HG02973 (cell line): ENCODE results near the gene THUMPD2.
A peak's percentile ranks its signal among the peaks of the same experiment; 100 is the strongest.

Experiments
- ATAC-seq: cut with Tn5 transposase; IDR thresholded peaks from one replicate; pipeline ENCODE4 v1.9.1; 2021; ENCODE audit warnings: moderate library complexity; ENCODE audit not compliant: unreplicated experiment

The THUMPD2 gene

DNA sequence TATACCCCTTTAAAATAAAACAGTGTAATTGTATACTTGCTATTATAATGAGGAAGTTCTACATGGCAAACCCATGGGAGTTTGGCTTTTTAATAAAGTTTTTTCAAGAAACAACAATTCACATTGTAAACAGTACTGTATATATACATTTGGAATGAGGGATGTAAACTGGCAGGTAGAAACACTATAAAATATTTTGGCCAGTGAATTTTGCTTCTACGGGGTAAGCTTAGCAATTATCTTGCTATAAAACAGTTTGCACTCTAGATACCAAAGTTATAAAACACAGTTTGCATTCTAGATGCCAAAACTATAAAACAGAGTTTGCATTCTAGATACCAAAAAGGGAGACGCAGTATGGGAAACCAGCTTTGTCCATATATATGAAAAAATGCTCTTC is 16.6 kb downstream of the THUMPD2 start:
- ATAC-seq: no peak

DNA sequence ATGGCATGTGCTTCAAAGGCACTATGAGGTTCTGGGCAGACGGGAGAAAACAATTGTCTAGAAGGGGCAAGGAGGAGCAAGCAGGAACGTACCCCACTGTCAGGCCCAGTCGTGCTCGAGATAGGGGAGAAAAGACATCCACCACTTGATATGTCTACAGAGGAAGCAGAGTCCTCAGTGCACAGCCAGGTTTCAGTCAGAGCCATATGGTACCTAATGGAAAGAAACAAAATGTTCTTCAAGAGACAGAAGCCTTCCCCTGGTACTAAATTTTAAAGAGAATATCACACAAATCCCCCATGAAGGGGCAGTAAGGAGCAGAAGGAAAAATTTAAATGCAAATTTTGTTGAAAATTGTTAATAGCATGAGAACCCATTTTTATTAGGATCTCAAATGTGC is 21.9 kb downstream of the THUMPD2 start:
- no peak for ATAC-seq

GRCh38 chr2:39755466-39755865 is 23.6 kb downstream of the THUMPD2 start:
- no peak for ATAC-seq

- ATAC-seq: no peak
Measured at GRCh38 chr2:39743269-39743776, 35.7 kb downstream of the THUMPD2 start.

- ATAC-seq: no peak
Measured at GRCh38 chr2:39741871-39742270, 37.2 kb downstream of the THUMPD2 start.

DNA sequence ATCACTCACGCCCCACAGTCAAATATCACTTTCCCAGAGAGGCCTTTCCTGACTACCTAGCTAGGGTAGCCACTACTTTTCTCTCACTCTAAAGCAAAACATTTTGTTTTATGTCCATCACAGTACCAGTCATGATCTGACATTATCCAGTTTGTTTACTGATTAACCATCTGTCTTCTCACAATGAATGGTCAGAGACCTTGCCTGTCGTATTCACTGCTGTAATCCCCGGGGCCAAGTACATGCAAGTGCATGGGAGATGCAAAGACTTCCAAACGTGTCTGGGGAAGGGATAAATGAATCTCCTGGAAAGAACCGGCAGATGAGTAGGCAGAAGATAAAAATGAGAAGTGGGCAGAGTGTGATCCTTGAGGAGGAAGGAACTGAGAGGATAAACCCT is 39.7 kb downstream of the THUMPD2 start:
- no peak for ATAC-seq

DNA sequence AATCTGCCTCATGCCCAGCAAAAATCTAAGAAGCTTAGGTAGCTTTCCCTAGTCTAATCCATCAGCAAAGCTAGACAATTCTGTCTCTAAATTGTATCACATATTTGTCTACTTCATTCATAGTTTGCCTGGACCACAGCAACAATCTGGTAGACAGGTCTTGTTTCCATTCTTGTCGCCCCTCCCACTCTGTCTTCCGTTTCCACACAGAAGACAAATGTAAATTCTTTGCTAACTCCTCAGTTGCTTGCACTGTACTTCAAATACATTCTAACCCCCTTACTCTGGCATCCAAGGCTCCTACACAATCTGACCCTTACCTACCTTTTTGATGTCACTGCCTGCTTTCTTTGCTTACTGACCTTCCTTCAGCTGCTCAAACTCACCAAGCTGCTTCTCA is 40.1 kb downstream of the THUMPD2 start:
- no peak for ATAC-seq

GRCh38 chr2:39737661-39738060 is 41.4 kb downstream of the THUMPD2 start:
- ATAC-seq: no peak

DNA sequence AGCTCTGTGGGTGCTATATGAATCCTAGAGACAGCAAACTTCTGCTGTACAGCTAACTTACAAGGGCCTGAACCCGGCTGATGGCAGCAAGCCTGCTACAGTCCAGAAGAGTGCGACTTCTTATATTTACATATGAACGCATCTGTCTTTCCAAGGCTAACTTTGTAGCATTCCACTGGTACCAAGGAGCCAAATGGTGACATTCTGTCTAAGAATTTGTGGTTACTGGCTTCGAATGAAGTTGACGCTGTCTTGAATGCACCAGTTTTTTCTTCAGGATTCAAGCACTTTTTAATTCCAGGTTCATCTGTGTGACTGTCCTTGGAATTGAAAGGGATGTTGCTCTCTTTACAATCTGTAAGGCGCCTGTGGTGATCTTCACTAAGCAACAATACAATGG is 42.4 kb downstream of the THUMPD2 start:
- ATAC-seq: no peak

DNA sequence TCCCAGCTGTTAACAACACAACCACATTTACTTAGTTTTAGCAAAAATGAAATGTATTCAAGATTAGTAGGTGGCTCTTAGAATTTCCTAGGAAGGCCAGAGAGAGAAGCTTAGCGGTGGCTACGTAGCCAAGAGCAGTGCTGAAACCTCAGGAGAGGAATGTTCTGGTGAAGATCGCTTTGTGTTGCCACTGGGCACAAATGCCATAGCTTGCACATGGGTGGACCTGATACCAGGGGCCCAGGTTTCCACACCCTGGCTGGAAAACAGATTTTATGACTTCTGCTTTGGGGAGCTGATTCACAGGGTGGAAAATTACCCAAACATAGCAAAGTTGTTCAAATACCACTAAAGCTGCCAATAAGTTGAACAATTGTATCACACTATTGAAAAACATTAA is 43.4 kb downstream of the THUMPD2 start:
- ATAC-seq: no peak

GRCh38 chr2:39734445-39734844 is 44.6 kb downstream of the THUMPD2 start:
- ATAC-seq: no peak

DNA sequence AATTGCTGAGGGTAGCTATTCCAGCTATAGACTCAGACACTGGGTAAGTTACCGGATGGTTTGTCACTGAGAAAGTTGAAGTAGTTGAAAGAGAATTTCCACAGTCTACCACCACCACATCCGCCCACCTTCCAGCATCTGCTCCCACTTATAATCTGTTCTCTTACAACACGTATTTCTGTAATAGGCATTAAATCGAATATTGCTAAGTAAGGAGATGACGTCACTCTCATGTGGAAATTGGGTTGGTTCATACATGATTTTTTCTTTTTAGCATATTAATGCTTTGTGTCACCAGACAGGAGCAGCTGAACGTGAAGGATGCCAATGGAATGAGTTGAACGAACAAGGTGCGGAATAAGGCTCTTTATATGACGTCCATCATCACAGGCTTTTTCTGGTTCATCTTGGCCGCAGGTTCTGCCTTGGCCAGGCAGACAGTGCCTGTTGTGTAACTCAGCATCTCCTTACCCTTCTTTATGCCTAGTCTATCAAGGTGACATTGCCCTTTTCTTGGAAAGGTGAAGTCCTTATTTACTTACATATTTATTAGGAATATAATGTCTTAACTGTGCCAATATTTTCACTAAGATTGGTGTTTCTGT is 45.9 kb downstream of the THUMPD2 start:
- no peak for ATAC-seq

- no peak for ATAC-seq
Measured at GRCh38 chr2:39732482-39732881, 46.6 kb downstream of the THUMPD2 start.

- ATAC-seq: no peak
Measured at GRCh38 chr2:39731546-39731945, 47.5 kb downstream of the THUMPD2 start.

- ATAC-seq: peak; percentile 47
Measured at GRCh38 chr2:39730685-39731302, 48.3 kb downstream of the THUMPD2 start.

DNA sequence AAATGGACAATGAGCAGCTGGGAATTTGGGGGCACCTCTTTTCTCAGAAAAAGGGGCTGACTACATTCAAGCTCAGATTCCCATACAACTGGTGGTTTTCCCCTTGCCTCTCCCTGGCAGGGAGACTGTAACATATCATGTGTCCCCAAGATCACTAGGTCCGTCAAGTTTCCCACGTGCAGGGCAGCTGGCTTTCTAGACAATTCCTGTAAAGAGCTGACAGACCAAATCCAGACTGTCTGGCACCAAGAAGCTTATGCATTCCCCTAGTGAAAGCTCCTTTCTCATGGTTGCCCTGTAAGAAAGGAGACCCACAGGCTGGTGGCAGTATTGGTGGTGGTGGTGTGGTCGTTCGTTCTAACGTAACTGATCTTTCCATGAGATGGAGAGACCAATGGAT is 48.8 kb downstream of the THUMPD2 start:
- no peak for ATAC-seq

DNA sequence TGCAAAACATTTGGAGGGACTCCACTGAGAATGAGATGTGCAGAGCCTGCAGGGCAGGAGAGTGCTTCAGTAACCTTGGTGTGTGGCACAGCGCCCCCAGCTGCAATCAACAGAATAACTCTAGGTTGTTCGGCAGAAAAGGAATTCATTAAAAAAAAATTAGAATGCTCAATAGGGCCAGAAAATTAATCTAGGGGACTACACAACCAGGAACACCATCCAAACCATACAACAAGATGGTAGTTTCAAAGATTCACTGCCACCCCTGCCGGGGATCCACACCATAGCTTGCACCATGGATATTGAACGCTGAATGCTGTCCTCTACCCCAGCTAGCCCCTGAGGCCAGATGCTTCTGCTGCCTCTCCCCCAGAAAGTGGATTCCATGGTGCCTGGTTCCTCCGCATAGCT is 50.1 kb downstream of the THUMPD2 start:
- ATAC-seq: peak; percentile 64

DNA sequence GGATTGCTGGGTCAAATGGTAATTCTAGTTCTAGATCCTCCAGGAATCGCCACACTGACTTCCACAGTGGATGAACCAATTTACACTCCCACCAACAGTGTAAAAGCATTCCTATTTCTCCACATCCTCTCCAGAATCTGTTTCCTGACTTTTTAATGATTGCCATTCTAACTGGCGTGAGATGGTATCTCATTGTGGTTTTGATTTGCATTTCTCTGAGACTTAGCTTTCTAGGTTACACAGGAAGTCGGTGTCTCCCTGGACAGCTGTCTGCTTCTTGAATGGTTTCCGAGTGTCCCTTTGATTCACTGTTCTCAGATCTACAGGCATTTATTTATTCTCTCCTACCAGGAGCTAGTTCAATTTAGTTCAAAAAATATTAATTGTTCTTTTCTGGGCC is 51.0 kb downstream of the THUMPD2 start:
- ATAC-seq: peak; percentile 52

GRCh38 chr2:39725401-39725800 is 53.7 kb downstream of the THUMPD2 start:
- ATAC-seq: no peak

- no peak for ATAC-seq
Measured at GRCh38 chr2:39724828-39725144, 54.3 kb downstream of the THUMPD2 start.

DNA sequence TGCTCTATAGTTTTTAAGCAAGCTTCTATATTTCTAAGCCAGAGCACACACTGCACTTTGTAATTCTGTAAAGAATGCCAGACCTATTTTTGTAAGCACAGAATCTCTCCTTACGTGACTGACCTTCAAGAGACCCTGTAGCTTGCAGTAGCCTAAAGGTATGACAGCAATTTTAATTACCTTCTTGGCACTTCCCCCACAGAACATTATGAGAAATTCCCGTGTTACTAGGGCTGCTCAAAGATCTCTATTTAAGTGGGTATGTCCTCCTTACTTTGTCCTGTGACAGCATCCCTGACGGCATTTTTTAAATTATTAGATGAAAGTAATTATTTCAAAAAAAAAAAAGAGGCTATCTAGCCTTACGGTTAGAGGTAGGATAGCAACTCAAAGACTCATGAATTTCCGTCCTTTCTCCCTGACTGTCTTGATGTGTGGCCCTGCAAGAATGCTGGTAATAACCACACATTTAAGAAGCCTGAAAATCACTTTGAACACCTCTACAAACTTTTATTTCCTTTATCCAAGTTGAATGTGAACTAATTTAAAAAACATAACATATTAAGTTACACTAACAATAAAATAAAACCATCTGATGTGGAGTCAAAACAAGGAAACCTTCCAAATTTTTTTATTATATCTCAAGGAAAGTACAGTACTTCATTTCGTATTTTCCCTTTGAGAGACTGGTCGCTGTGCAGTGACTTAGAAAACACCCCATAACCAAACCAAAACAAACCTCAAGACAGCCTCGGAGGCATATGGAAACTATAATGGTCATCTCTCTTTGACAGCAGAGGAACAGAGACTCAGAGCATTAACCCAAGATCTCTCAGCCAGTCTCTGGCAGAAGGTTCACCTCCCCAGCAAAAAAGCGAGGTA is 54.9 kb downstream of the THUMPD2 start:
- ATAC-seq: no peak

GRCh38 chr2:39723497-39723896 is 55.6 kb downstream of the THUMPD2 start:
- no peak for ATAC-seq
